CD4-positive, alpha-beta T cell treated with Interleukin-17A for 4 hours (primary cell): Measurements from ENCODE around the gene ART4.

Source experiments
- DNase-seq: peaks from one replicate; pipeline ENCODE4 v3.0.0-alpha.2; 2020; ENCODE audit warnings: mixed read lengths

ART4 gene

GRCh38 chr12:14850929-14851663, 7.8 kb upstream of the ART4 start:
- no peak for DNase-seq

DNA sequence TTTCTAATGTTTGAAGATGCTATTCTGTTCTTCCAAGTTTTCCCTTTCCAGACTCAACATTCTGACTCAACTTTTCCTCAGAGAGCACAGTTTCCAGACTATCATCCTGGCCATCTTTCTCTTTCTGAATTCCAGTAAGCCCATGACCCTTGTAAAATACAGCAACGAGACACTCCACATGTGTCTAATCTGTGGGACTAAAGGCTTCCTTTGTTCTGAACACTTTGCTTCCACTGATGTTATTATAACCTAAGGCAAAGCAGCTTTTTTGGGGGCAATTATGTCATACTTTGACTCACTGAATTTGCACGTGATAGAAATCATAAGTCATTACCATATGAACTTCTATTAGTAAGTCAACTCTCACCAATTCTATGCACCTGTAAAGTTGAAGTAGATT, 6.3 kb upstream of the ART4 start:
- DNase-seq, result no peak

- DNase-seq, result no peak
Observed at GRCh38 chr12:14846876-14847580, 3.7 kb upstream of the ART4 start.

DNA sequence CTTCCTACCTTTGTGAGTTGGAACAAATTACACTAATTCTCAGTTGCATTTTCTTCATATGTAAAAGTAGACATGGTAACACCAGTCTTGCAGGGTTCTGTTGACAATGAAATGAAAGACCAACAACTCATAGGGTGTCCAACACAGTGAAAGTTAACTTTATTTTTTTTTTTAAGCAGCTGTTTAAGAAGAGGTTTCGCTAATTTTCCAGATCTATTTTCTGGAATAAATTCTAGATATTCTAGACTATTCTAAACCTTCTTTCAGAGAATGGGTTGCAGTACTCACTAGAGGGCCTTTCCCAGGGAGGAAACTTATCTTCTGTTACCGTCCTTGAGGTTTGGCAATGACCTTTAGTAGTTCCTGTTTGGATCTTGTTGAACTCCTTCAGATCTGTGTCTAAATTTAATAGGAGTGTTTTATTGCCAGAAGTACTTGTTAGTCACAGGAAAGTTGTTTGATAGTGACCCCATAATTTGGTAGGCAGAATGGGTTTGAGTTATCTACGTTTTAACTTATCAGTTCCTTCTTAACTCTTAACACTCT, 2.8 kb upstream of the ART4 start:
- DNase-seq, result no peak

DNA sequence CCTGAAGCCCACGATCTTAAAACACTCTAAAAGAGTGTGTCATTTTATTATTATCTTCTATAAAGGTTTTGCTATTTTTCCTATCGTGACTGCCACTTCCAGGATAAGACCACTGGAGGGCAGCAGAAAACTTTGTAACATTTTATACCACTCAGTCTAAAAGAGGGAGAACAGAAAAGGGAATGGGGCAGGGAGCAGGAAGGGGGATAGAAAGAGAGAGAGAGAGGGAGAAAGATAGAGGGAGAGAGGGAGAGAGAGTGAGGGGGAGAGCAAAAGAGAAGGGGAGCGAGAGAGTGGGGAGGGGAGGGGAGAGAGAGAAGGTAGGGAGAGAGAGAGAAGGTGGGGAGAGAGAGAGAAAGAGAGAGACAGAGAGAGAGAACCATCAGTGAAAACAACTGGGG, 2.0 kb upstream of the ART4 start:
- DNase-seq, result peak; percentile 62

DNA sequence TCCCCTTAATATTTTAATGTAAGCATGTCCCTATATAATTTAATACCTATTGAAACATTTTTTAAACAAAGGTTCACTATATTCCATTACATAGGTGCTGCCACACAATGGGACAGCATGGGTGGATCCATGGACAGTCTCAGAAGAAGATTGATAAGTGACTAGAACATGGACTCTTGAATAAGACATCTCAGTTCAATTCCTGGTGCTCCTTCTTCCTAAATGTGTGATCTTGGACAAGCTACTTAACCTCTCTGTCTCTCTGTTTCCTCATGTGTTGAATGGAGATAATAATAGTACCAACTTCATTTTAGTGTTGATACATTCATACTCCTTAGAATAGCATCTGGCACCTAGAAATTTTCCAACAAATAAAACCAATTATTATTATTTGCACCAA, 1.1 kb upstream of the ART4 start:
- DNase-seq, result no peak

GRCh38 chr12:14842315-14842714, 1.0 kb downstream of the ART4 start:
- DNase-seq, result no peak

GRCh38 chr12:14841761-14842160, 1.6 kb downstream of the ART4 start:
- no peak for DNase-seq

DNA sequence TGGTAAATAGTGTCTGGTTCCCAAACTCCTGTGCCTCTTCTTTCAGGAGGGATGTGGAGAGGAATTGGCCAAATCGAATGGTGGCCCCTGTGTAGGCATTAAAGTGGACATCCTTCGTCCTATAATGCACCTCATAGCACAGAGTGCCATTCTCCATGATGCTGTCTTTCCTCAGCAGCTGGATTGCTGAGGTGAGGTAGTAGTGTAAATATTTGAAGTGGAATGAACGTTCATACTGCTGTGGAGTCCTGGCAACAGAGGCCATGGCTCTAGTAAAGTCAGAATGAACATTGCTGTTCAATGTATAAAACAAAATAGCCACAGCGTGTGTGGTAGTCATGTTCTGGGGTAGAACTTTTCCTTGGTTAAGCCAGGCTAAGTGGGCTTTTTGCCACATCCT, 2.7 kb downstream of the ART4 start:
- no peak for DNase-seq

- DNase-seq, result no peak
Observed at GRCh38 chr12:14839262-14839661, 4.1 kb downstream of the ART4 start.

DNA sequence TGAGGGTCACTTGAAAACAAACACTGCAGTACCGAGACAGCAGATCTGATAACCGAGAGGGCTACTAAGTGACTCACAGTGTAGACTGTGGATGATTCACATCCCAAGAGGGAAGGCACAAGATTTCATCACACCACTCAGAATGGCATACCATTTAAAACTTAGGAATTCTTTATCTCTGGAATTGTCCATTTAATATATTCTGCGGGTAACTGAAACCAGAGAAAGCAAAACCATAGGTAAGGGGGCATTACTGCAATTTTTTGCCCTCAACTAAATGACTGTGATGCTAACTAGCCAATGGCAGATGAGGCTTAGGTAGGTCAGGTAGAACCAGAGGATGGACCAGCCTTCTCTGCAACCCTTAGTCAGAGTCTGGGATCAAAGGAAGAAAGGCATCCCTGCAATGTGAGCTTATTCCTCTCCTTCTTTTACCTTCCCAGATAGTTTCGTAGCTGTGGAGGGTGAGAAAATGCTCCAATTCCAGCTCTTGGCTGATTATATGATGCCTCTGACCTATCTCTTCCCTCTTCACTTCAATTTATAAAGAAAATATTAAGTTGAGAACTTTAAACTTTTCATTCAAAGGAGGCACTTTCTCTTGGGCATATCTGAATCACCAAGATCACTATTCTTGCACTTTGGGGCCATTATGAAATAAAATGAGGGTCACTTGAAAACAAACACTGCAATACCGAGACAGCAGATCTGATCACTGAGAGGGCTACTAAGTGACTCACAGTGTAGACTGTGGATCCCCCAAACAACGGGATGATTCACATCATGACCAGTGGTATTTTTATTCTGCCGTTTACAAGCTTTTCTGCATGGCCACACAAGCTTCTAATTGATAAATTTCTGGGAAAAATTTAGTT, 6.8 kb downstream of the ART4 start:
- DNase-seq, result no peak

DNA sequence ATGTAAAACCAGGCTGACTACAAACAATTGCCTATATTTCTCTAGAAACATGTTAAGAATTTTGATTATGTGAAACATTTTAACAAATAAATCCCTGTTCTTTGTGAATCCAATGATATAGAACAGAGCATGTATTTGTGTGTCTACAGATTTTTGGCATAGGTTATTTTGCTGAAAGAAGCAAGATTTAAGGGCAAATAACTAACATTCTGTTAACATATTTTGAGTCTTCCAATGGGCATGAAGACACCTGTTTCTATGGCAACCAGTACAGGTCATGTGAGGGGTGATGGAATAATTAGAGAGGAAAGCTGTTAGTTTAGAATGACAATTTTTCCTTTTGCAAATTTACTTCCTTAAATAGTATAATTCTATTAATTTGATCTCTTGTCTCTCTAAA, 8.8 kb downstream of the ART4 start:
- no peak for DNase-seq

DNA sequence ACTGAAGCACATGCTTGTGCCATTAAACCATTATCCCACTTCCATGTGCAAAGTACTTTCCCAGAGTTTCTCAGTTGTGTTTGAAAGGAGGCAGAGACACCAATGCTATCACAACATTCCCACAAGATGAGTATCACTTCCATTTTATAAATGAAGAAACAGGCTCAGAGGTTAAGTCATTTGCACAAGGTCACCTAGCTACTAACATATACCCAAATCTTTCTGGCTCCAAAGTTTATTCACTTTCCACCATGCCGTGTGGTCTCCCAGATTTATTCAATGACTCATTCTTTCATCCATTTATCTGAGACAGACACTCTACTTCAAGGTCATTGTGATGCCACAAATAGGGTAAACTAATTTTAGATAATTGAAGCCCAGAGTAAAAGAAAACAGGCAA, 9.4 kb downstream of the ART4 start:
- DNase-seq, result no peak

GRCh38 chr12:14833336-14833735, 10.0 kb downstream of the ART4 start:
- DNase-seq, result no peak

GRCh38 chr12:14828892-14829291, 14.4 kb downstream of the ART4 start:
- no peak for DNase-seq

GRCh38 chr12:14827043-14827442, 16.3 kb downstream of the ART4 start:
- DNase-seq, result no peak

DNA sequence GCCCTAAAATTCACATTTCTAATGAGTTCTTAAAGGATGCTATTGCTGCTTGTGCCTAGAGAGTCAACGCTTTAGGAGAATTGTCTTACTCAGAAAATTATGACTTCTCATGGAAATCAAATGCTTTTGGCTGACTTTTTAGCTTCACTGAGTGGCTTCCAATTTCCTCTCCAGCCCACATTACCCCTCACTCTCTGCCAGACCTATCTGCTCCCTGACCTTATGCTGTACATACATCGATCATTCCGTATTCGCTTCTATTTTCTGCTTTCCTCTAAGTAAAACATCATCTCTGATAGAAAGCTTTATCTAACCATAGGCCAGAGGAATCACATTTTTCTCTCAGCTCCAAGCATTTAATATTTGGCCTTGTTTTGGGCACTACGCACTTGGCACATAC, 16.8 kb downstream of the ART4 start:
- no peak for DNase-seq

DNA sequence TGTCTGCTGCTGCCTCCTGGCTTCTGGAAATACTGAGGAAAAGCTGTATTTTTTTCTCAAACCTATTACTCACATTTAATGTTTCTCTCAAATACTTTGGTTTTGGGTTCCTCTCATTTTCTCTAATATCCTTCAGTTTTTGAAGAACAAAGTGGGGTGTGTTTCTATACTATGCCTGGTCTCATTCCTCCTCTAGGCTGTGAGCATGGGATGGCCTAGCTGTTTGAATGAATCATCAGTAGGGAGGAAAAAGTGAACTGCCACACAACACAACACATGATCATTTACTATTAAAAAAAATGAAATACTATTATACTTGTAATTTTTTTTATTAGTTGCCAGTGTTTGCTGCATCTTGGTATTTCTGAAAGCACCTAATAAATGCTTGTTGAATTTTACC, 18.1 kb downstream of the ART4 start:
- no peak for DNase-seq

GRCh38 chr12:14824012-14824634, 19.2 kb downstream of the ART4 start:
- DNase-seq, result no peak

GRCh38 chr12:14814014-14814413, 29.3 kb downstream of the ART4 start, which contains the start of gene SMCO3:
Gene SMCO3, minus strand, starts transcription at chr12:14814182. Its CDS starts 7,502 bp downstream, at chr12:14806680.
- no peak for DNase-seq

DNA sequence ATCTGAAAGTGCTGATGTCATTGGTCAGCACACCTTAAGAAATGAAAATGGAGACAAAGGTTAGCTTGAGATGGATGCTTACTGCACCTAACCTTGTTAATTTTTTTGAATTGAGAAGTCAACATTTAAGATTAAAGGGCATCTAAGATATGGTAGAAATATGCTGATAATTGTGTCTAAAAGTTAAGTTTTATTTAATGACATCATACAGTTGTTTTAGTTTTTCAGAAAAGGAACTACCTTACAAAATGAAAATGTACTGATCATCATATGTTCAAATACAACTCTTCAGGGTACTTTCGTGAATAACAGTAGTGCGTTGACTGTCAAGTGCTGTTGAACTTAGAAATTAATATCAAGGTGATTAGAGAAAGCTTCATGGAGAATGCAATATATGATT, 31.8 kb downstream of the ART4 start:
- DNase-seq, result no peak

- peak; percentile 5 for DNase-seq
Observed at GRCh38 chr12:14810953-14811483, 32.3 kb downstream of the ART4 start.
